Activated T-helper 17 cell treated with anti-CD3 and anti-CD28 coated beads, Interleukin-2, amount 50 U/mL, for 72 hours (primary cell): Measurements from ENCODE around the gene CRYL1. TPM values are rescaled to one million over a fixed set of nuclear protein-coding genes. Genes with fewer than 3 reads are reported as not detected.

ENCODE experiments used
- ATAC-seq: fragments of 150-1000 bp; cut with Tn5 transposase; replicated peaks from 2 replicates; pipeline ENCODE4 v1.10.0; 2021; ENCODE audit warnings: mild to moderate bottlenecking, moderate library complexity
- H3K27ac Mint-ChIP-seq: one replicate; pipeline ENCODE4 v1.8.0; 2022; ENCODE audit warnings: mixed read lengths
- H3K27me3 Mint-ChIP-seq: one replicate; pipeline ENCODE4 v1.8.0; 2022; ENCODE audit warnings: mixed read lengths
- H3K36me3 Mint-ChIP-seq: one replicate; pipeline ENCODE4 v1.8.0; 2022; ENCODE audit warnings: low read depth, mild to moderate bottlenecking, mixed read lengths
- H3K4me1 Mint-ChIP-seq: one replicate; pipeline ENCODE4 v1.8.0; 2022; ENCODE audit warnings: mixed read lengths
- H3K4me3 Mint-ChIP-seq: one replicate; pipeline ENCODE4 v1.8.0; 2022; ENCODE audit warnings: mild to moderate bottlenecking, mixed read lengths
- H3K9me3 Mint-ChIP-seq: one replicate; pipeline ENCODE4 v1.8.0; 2022; ENCODE audit warnings: mixed read lengths
- total RNA-seq, 2 donors: library from RNA; stranded (reverse); gene quantifications; one replicate each; pipeline ENCODE4 v1.2.3, GENCODE V29; 2022

The CRYL1 gene
- total RNA-seq, 2 donors from 2014 or later = 8.0 to 12.8 TPM

GRCh38 chr13:20462533-20462915, 63.1 kb downstream of the CRYL1 start:
- Mint-ChIP-seq H3K4me1 (peaks cover 13% of the 10 kb centered on the region), H3K9me3 (no peaks in the 10 kb centered on the region), H3K4me3 (peak overlapping the region; percentile 47), H3K36me3 (no peaks in the 10 kb centered on the region), H3K27me3 (no peaks in the 10 kb centered on the region), H3K27ac (peak overlapping the region; percentile 77)
- no peak for ATAC-seq

- H3K27me3 Mint-ChIP-seq = no peaks in the 10 kb centered on the region
- peaks cover 15% of the 10 kb centered on the region for H3K4me1 Mint-ChIP-seq
- no peak for ATAC-seq
Measured at GRCh38 chr13:20461860-20462532, 63.7 kb downstream of the CRYL1 start.

GRCh38 chr13:20461481-20461859, 64.2 kb downstream of the CRYL1 start:
- peak overlapping the region; percentile 47 for H3K4me3 Mint-ChIP-seq
- H3K9me3 Mint-ChIP-seq = no peaks in the 10 kb centered on the region

More at GRCh38 chr13:20461860-20462532, 63.7 kb downstream of the CRYL1 start:
- H3K36me3 Mint-ChIP-seq = no peaks in the 10 kb centered on the region
- H3K27ac Mint-ChIP-seq = peak overlapping the region; percentile 77
- H3K9me3 Mint-ChIP-seq = no peaks in the 10 kb centered on the region
- peak overlapping the region; percentile 47 for H3K4me3 Mint-ChIP-seq

GRCh38 chr13:20460761-20461160, 64.9 kb downstream of the CRYL1 start:
- no peak for ATAC-seq
- H3K4me1 Mint-ChIP-seq = peaks cover 19% of the 10 kb centered on the region

More at GRCh38 chr13:20461481-20461859, 64.2 kb downstream of the CRYL1 start:
- no peaks in the 10 kb centered on the region for H3K36me3 Mint-ChIP-seq
- ATAC-seq = peak; percentile 88
- H3K27me3 Mint-ChIP-seq = no peaks in the 10 kb centered on the region
- peaks cover 19% of the 10 kb centered on the region for H3K4me1 Mint-ChIP-seq
- peak overlapping the region; percentile 77 for H3K27ac Mint-ChIP-seq

GRCh38 chr13:20457670-20458069, 68.0 kb downstream of the CRYL1 start:
- H3K27me3 Mint-ChIP-seq = no peaks in the 10 kb centered on the region
- peaks cover 19% of the 10 kb centered on the region for H3K4me1 Mint-ChIP-seq
- H3K36me3 Mint-ChIP-seq = no peaks in the 10 kb centered on the region
- peak; percentile 60 for ATAC-seq
- no peak overlapping the region for H3K4me3 Mint-ChIP-seq
- H3K9me3 Mint-ChIP-seq = no peaks in the 10 kb centered on the region
- H3K27ac Mint-ChIP-seq = no peak overlapping the region

More at GRCh38 chr13:20460761-20461160, 64.9 kb downstream of the CRYL1 start:
- no peaks in the 10 kb centered on the region for H3K27me3 Mint-ChIP-seq
- no peak overlapping the region for H3K27ac Mint-ChIP-seq
- peak overlapping the region; percentile 47 for H3K4me3 Mint-ChIP-seq
- no peaks in the 10 kb centered on the region for H3K36me3 Mint-ChIP-seq
- H3K9me3 Mint-ChIP-seq = no peaks in the 10 kb centered on the region

GRCh38 chr13:20456737-20457136, 68.9 kb downstream of the CRYL1 start:
- Mint-ChIP-seq H3K9me3 (no peaks in the 10 kb centered on the region), H3K27me3 (no peaks in the 10 kb centered on the region), H3K27ac (peak overlapping the region; percentile 28), H3K36me3 (no peaks in the 10 kb centered on the region), H3K4me3 (no peak overlapping the region), H3K4me1 (peaks cover 19% of the 10 kb centered on the region)
- no peak for ATAC-seq

GRCh38 chr13:20451397-20451796, 74.3 kb downstream of the CRYL1 start:
- no peak overlapping the region for H3K27ac Mint-ChIP-seq
- H3K4me3 Mint-ChIP-seq = no peak overlapping the region
- H3K27me3 Mint-ChIP-seq = no peaks in the 10 kb centered on the region
- no peaks in the 10 kb centered on the region for H3K36me3 Mint-ChIP-seq
- peak; percentile 45 for ATAC-seq
- H3K9me3 Mint-ChIP-seq = peaks cover 24% of the 10 kb centered on the region
- H3K4me1 Mint-ChIP-seq = peaks cover 4% of the 10 kb centered on the region

GRCh38 chr13:20448470-20448869, 77.2 kb downstream of the CRYL1 start:
- ATAC-seq = no peak
- no peak overlapping the region for H3K27ac Mint-ChIP-seq
- peaks cover 4% of the 10 kb centered on the region for H3K4me1 Mint-ChIP-seq
- no peak overlapping the region for H3K4me3 Mint-ChIP-seq
- peaks cover 24% of the 10 kb centered on the region for H3K9me3 Mint-ChIP-seq
- H3K27me3 Mint-ChIP-seq = no peaks in the 10 kb centered on the region
- H3K36me3 Mint-ChIP-seq = no peaks in the 10 kb centered on the region

- Mint-ChIP-seq H3K27me3 (no peaks in the 10 kb centered on the region), H3K4me3 (no peak overlapping the region), H3K27ac (no peak overlapping the region), H3K4me1 (peaks cover 7% of the 10 kb centered on the region), H3K9me3 (peaks cover 24% of the 10 kb centered on the region), H3K36me3 (no peaks in the 10 kb centered on the region)
- ATAC-seq = no peak
Measured at GRCh38 chr13:20446900-20447299, 78.8 kb downstream of the CRYL1 start.

GRCh38 chr13:20446405-20446804, 79.3 kb downstream of the CRYL1 start:
- H3K4me1 Mint-ChIP-seq = peaks cover 7% of the 10 kb centered on the region
- H3K4me3 Mint-ChIP-seq = no peak overlapping the region
- no peaks in the 10 kb centered on the region for H3K36me3 Mint-ChIP-seq
- no peak overlapping the region for H3K27ac Mint-ChIP-seq
- no peak for ATAC-seq
- H3K27me3 Mint-ChIP-seq = no peaks in the 10 kb centered on the region
- H3K9me3 Mint-ChIP-seq = peaks cover 24% of the 10 kb centered on the region

GRCh38 chr13:20442798-20443381, 82.8 kb downstream of the CRYL1 start:
- Mint-ChIP-seq H3K4me1 (peaks cover 3% of the 10 kb centered on the region), H3K27ac (no peak overlapping the region), H3K27me3 (no peaks in the 10 kb centered on the region), H3K4me3 (no peak overlapping the region), H3K9me3 (peaks cover 8% of the 10 kb centered on the region), H3K36me3 (peaks cover 5% of the 10 kb centered on the region)
- ATAC-seq = no peak

- Mint-ChIP-seq H3K4me3 (no peak overlapping the region), H3K27me3 (no peaks in the 10 kb centered on the region), H3K36me3 (peaks cover 5% of the 10 kb centered on the region), H3K4me1 (peaks cover 3% of the 10 kb centered on the region), H3K9me3 (peaks cover 3% of the 10 kb centered on the region), H3K27ac (no peak overlapping the region)
- ATAC-seq = no peak
Measured at GRCh38 chr13:20442375-20442774, 83.3 kb downstream of the CRYL1 start.

GRCh38 chr13:20441879-20442278, 83.8 kb downstream of the CRYL1 start:
- peaks cover 3% of the 10 kb centered on the region for H3K4me1 Mint-ChIP-seq
- H3K9me3 Mint-ChIP-seq = no peaks in the 10 kb centered on the region
- H3K27me3 Mint-ChIP-seq = no peaks in the 10 kb centered on the region
- peak; percentile 61 for ATAC-seq
- peaks cover 5% of the 10 kb centered on the region for H3K36me3 Mint-ChIP-seq
- no peak overlapping the region for H3K4me3 Mint-ChIP-seq
- H3K27ac Mint-ChIP-seq = no peak overlapping the region

GRCh38 chr13:20441056-20441455, 84.6 kb downstream of the CRYL1 start:
- H3K4me1 Mint-ChIP-seq = peaks cover 3% of the 10 kb centered on the region
- H3K27ac Mint-ChIP-seq = no peak overlapping the region
- peaks cover 5% of the 10 kb centered on the region for H3K36me3 Mint-ChIP-seq
- H3K4me3 Mint-ChIP-seq = no peak overlapping the region
- H3K27me3 Mint-ChIP-seq = no peaks in the 10 kb centered on the region
- no peak for ATAC-seq
- H3K9me3 Mint-ChIP-seq = no peaks in the 10 kb centered on the region

GRCh38 chr13:20439261-20439660, 86.4 kb downstream of the CRYL1 start:
- H3K36me3 Mint-ChIP-seq = peaks cover 5% of the 10 kb centered on the region
- H3K27me3 Mint-ChIP-seq = no peaks in the 10 kb centered on the region
- ATAC-seq = no peak
- H3K4me3 Mint-ChIP-seq = no peak overlapping the region
- H3K27ac Mint-ChIP-seq = no peak overlapping the region
- H3K4me1 Mint-ChIP-seq = peaks cover 3% of the 10 kb centered on the region
- no peaks in the 10 kb centered on the region for H3K9me3 Mint-ChIP-seq
